WTC11 (cell line): ENCODE data around the gene PANK4.

Experiments used
- CTCF ChIP-seq: fragments of 200-600 bp; IDR thresholded peaks from 2 replicates; pipeline ENCODE4 v1.8.0; 2022; ENCODE audit warnings: antibody characterized with exemption
- E2F4 ChIP-seq: sonication (generic); formaldehyde crosslinking; IDR thresholded peaks from 2 replicates; pipeline ENCODE4 v1.8.1; 2022; ENCODE audit warnings: low read depth, mild to moderate bottlenecking, moderate library complexity, missing genetic modification reagents, borderline replicate concordance
- ETV6 ChIP-seq: sonication (generic); formaldehyde crosslinking; IDR thresholded peaks from 2 replicates; pipeline ENCODE4 v1.8.1; 2022; ENCODE audit warnings: mild to moderate bottlenecking, missing genetic modification reagents
- NR2C2 ChIP-seq: sonication (generic); formaldehyde crosslinking; IDR thresholded peaks from 2 replicates; pipeline ENCODE4 v1.8.0; 2022; ENCODE audit warnings: mild to moderate bottlenecking, missing genetic modification reagents
- PREB ChIP-seq: sonication (generic); formaldehyde crosslinking; IDR thresholded peaks from 2 replicates; pipeline ENCODE4 v1.8.1; 2022; ENCODE audit warnings: mild to moderate bottlenecking, missing genetic modification reagents, moderate library complexity, borderline replicate concordance
- SP1 ChIP-seq: sonication (generic); formaldehyde crosslinking; conservative IDR thresholded peaks from 2 replicates; pipeline ENCODE4 v1.8.1; 2022; ENCODE audit warnings: missing genetic modification reagents
- TCF7 ChIP-seq: sonication (generic); formaldehyde crosslinking; IDR thresholded peaks from 2 replicates; pipeline ENCODE4 v1.8.0; 2022; ENCODE audit warnings: mild to moderate bottlenecking, low read depth, missing genetic modification reagents, moderate library complexity
- TF ChIP-seq, protein P1 (sequence below): fragments of 250-450 bp; sonication (Bioruptor Pico); IDR thresholded peaks from 2 replicates; pipeline ENCODE4 v1.9.0; 2021; ENCODE audit warnings: mild to moderate bottlenecking
- TF ChIP-seq, protein P2 (sequence below): sonication (generic); formaldehyde crosslinking; IDR thresholded peaks from 2 replicates; pipeline ENCODE4 v1.8.1; 2022; ENCODE audit warnings: mild to moderate bottlenecking, moderate library complexity, missing genetic modification reagents

GRCh38 chr1:2556277-2556677 lies 29.9 kb upstream of the PANK4 start, which contains the start of gene TNFRSF14:
- TF ChIP-seq, protein P1, sequence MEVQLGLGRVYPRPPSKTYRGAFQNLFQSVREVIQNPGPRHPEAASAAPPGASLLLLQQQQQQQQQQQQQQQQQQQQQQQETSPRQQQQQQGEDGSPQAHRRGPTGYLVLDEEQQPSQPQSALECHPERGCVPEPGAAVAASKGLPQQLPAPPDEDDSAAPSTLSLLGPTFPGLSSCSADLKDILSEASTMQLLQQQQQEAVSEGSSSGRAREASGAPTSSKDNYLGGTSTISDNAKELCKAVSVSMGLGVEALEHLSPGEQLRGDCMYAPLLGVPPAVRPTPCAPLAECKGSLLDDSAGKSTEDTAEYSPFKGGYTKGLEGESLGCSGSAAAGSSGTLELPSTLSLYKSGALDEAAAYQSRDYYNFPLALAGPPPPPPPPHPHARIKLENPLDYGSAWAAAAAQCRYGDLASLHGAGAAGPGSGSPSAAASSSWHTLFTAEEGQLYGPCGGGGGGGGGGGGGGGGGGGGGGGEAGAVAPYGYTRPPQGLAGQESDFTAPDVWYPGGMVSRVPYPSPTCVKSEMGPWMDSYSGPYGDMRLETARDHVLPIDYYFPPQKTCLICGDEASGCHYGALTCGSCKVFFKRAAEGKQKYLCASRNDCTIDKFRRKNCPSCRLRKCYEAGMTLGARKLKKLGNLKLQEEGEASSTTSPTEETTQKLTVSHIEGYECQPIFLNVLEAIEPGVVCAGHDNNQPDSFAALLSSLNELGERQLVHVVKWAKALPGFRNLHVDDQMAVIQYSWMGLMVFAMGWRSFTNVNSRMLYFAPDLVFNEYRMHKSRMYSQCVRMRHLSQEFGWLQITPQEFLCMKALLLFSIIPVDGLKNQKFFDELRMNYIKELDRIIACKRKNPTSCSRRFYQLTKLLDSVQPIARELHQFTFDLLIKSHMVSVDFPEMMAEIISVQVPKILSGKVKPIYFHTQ = no peak
- no peak for TF ChIP-seq CTCF
- TF ChIP-seq NR2C2 (CRISPR knock-in tag) = no peak
- TF ChIP-seq E2F4 = no peak
- no peak for TF ChIP-seq PREB (CRISPR knock-in tag)
- TF ChIP-seq TCF7 (CRISPR knock-in tag) = no peak
- no peak for TF ChIP-seq SP1 (CRISPR knock-in tag)
- no peak for TF ChIP-seq ETV6 (CRISPR knock-in tag)
- TF ChIP-seq, protein P2, sequence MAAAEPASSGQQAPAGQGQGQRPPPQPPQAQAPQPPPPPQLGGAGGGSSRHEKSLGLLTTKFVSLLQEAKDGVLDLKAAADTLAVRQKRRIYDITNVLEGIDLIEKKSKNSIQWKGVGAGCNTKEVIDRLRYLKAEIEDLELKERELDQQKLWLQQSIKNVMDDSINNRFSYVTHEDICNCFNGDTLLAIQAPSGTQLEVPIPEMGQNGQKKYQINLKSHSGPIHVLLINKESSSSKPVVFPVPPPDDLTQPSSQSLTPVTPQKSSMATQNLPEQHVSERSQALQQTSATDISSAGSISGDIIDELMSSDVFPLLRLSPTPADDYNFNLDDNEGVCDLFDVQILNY = no peak
